PC-3 (cell line): ENCODE results near the gene ACVR1B.

ENCODE experiments used
- EZH2 ChIP-seq: fragments of 300-600 bp; sonication (generic); IDR thresholded peaks from one replicate; pipeline ENCODE4 v1.6.1; 2017; ENCODE audit warnings: antibody characterized with exemption, mild to moderate bottlenecking, low read length; ENCODE audit not compliant: unreplicated experiment
- EZH2phosphoT487 ChIP-seq: fragments of 300-600 bp; sonication (generic); IDR thresholded peaks from 2 replicates; pipeline ENCODE4 v1.6.1; 2018; ENCODE audit warnings: mild to moderate bottlenecking, antibody characterized with exemption, low read length, borderline replicate concordance
- TF ChIP-seq, protein P1 (sequence below): fragments of 300-600 bp; sonication (generic); conservative IDR thresholded peaks from 2 replicates; pipeline ENCODE4 v1.5.1; 2017; ENCODE audit warnings: antibody characterized with exemption, low read depth, mild to moderate bottlenecking, low read length

DNA sequence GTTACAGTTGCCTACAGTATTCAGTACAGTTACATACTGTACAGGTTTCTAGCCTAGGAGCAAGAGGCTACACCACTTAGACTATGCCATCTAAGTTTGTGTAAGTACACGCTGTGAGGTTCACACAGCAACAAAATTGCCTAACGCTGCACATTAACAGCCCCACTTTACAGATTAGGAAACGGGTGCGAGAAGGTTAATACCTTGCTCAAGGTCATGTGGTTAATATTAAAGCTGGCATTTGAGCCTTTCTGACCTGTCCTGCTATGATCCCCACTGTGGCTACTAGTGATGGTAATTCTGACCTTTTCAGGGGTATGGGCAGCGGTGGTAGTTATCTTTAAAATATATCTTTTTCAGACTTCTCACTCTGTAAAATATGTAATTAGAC lies 20.9 kb downstream of the ACVR1B start:
- TF ChIP-seq, protein P1, sequence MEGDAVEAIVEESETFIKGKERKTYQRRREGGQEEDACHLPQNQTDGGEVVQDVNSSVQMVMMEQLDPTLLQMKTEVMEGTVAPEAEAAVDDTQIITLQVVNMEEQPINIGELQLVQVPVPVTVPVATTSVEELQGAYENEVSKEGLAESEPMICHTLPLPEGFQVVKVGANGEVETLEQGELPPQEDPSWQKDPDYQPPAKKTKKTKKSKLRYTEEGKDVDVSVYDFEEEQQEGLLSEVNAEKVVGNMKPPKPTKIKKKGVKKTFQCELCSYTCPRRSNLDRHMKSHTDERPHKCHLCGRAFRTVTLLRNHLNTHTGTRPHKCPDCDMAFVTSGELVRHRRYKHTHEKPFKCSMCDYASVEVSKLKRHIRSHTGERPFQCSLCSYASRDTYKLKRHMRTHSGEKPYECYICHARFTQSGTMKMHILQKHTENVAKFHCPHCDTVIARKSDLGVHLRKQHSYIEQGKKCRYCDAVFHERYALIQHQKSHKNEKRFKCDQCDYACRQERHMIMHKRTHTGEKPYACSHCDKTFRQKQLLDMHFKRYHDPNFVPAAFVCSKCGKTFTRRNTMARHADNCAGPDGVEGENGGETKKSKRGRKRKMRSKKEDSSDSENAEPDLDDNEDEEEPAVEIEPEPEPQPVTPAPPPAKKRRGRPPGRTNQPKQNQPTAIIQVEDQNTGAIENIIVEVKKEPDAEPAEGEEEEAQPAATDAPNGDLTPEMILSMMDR = no peak
- no peak for TF ChIP-seq EZH2
- no peak for TF ChIP-seq EZH2phosphoT487
